Skeletal muscle satellite cell (primary cell): ENCODE measurements around the gene SLC46A3.
"Not testable (repeated sequence)": the region's sequence is repeated elsewhere in the genome, so short reads cannot be mapped to it uniquely, and the experiment has no call there.

ENCODE experiments used
- H3K27me3 ChIP-seq: 2 replicates; pipeline ENCODE4 v1.7.0; 2013; ENCODE audit warnings: low read length; ENCODE audit not compliant: control insufficient read depth, insufficient read depth
- H3K36me3 ChIP-seq: 2 replicates; pipeline ENCODE4 v1.7.0; 2013; ENCODE audit warnings: mild to moderate bottlenecking, control low read depth, low read length; ENCODE audit not compliant: insufficient read depth
- H3K4me1 ChIP-seq: 2 replicates; pipeline ENCODE4 v1.7.0; 2013; ENCODE audit warnings: low read length; ENCODE audit not compliant: control insufficient read depth, insufficient read depth
- H3K4me2 ChIP-seq: 2 replicates; pipeline ENCODE4 v1.7.0; 2013; ENCODE audit warnings: mild to moderate bottlenecking, low read length
- H3K4me3 ChIP-seq: 2 replicates; pipeline ENCODE4 v1.7.0; 2013; ENCODE audit warnings: low read length
- H3K9ac ChIP-seq: 2 replicates; pipeline ENCODE4 v1.7.0; 2013; ENCODE audit warnings: mild to moderate bottlenecking, low read depth, low read length, moderate library complexity
- H3K9me3 ChIP-seq: replicated peaks from 2 replicates; pipeline ENCODE4 v1.7.0; 2013; ENCODE audit warnings: mild to moderate bottlenecking, control low read depth, low read length

SLC46A3 gene

GRCh38 chr13:28704919-28705318, 13.9 kb downstream of the SLC46A3 start:
- Histone ChIP-seq H3K27me3 (no peaks in the 10 kb centered on the region), H3K4me2 (no peak overlapping the region), H3K9me3 (no peaks in the 10 kb centered on the region), H3K36me3 (peaks cover 14% of the 10 kb centered on the region), H3K4me1 (peaks cover 12% of the 10 kb centered on the region), H3K9ac (no peak overlapping the region), H3K4me3 (no peak overlapping the region)

- Histone ChIP-seq H3K4me1 (peaks cover 12% of the 10 kb centered on the region), H3K4me3 (no peak overlapping the region), H3K36me3 (peaks cover 14% of the 10 kb centered on the region), H3K9me3 (no peaks in the 10 kb centered on the region), H3K9ac (no peak overlapping the region), H3K27me3 (no peaks in the 10 kb centered on the region), H3K4me2 (no peak overlapping the region)
Observed at GRCh38 chr13:28704282-28704681, 14.5 kb downstream of the SLC46A3 start.

- no peak overlapping the region for H3K9ac ChIP-seq
- peaks cover 8% of the 10 kb centered on the region for H3K4me1 ChIP-seq
- no peaks in the 10 kb centered on the region for H3K27me3 ChIP-seq
- peaks cover 18% of the 10 kb centered on the region for H3K36me3 ChIP-seq
- no peak overlapping the region for H3K4me3 ChIP-seq
- no peaks in the 10 kb centered on the region for H3K9me3 ChIP-seq
- no peak overlapping the region for H3K4me2 ChIP-seq
Observed at GRCh38 chr13:28699246-28699645, 19.5 kb downstream of the SLC46A3 start.

GRCh38 chr13:28697441-28697840, 21.3 kb downstream of the SLC46A3 start:
- Histone ChIP-seq H3K4me2 (no peak overlapping the region), H3K36me3 (peaks cover 18% of the 10 kb centered on the region), H3K4me1 (peaks cover 13% of the 10 kb centered on the region), H3K4me3 (no peak overlapping the region), H3K27me3 (no peaks in the 10 kb centered on the region), H3K9ac (no peak overlapping the region), H3K9me3 (no peaks in the 10 kb centered on the region)

GRCh38 chr13:28693605-28694491, 24.9 kb downstream of the SLC46A3 start:
- H3K4me2 ChIP-seq = peak overlapping the region; percentile 42
- H3K4me3 ChIP-seq = not testable (repeated sequence)

GRCh38 chr13:28685892-28686291, 32.9 kb downstream of the SLC46A3 start:
- Histone ChIP-seq H3K4me3 (no peak overlapping the region), H3K36me3 (no peaks in the 10 kb centered on the region), H3K27me3 (no peaks in the 10 kb centered on the region), H3K4me2 (no peak overlapping the region), H3K9me3 (no peaks in the 10 kb centered on the region), H3K9ac (no peak overlapping the region), H3K4me1 (no peaks in the 10 kb centered on the region)

More at GRCh38 chr13:28693605-28694491, 24.9 kb downstream of the SLC46A3 start:
- peaks cover 13% of the 10 kb centered on the region for H3K4me1 ChIP-seq
- H3K9ac ChIP-seq, H3K9me3 ChIP-seq, H3K36me3 ChIP-seq, H3K27me3 ChIP-seq: not testable (repeated sequence)

- Histone ChIP-seq H3K4me2 (no peak overlapping the region), H3K4me3 (no peak overlapping the region), H3K36me3 (no peaks in the 10 kb centered on the region)
Observed at GRCh38 chr13:28685114-28685513, 33.7 kb downstream of the SLC46A3 start.

GRCh38 chr13:28684257-28684656, 34.5 kb downstream of the SLC46A3 start:
- no peak overlapping the region for H3K9ac ChIP-seq
- H3K9me3 ChIP-seq = no peaks in the 10 kb centered on the region
- no peaks in the 10 kb centered on the region for H3K27me3 ChIP-seq
- H3K4me1 ChIP-seq = no peaks in the 10 kb centered on the region
- no peak overlapping the region for H3K4me2 ChIP-seq
- H3K4me3 ChIP-seq = no peak overlapping the region
- peaks cover 3% of the 10 kb centered on the region for H3K36me3 ChIP-seq

More at GRCh38 chr13:28685114-28685513, 33.7 kb downstream of the SLC46A3 start:
- no peaks in the 10 kb centered on the region for H3K9me3 ChIP-seq
- H3K9ac ChIP-seq = no peak overlapping the region
- H3K4me1 ChIP-seq = no peaks in the 10 kb centered on the region
- H3K27me3 ChIP-seq = no peaks in the 10 kb centered on the region

GRCh38 chr13:28683169-28683568, 35.6 kb downstream of the SLC46A3 start:
- not testable (repeated sequence) for H3K4me2 ChIP-seq, H3K9ac ChIP-seq, H3K9me3 ChIP-seq, H3K4me1 ChIP-seq, H3K4me3 ChIP-seq, H3K27me3 ChIP-seq
- H3K36me3 ChIP-seq = peaks cover 13% of the 10 kb centered on the region

GRCh38 chr13:28680541-28680940, 38.2 kb downstream of the SLC46A3 start:
- Histone ChIP-seq H3K4me1 (no peaks in the 10 kb centered on the region), H3K4me2 (no peak overlapping the region), H3K27me3 (no peaks in the 10 kb centered on the region), H3K9ac (no peak overlapping the region), H3K4me3 (no peak overlapping the region), H3K9me3 (no peaks in the 10 kb centered on the region), H3K36me3 (peaks cover 36% of the 10 kb centered on the region)

- H3K27me3 ChIP-seq = no peaks in the 10 kb centered on the region
- H3K4me1 ChIP-seq = no peaks in the 10 kb centered on the region
- peaks cover 45% of the 10 kb centered on the region for H3K36me3 ChIP-seq
- H3K9me3 ChIP-seq = no peaks in the 10 kb centered on the region
- no peak overlapping the region for H3K4me2 ChIP-seq
- H3K9ac ChIP-seq = no peak overlapping the region
- no peak overlapping the region for H3K4me3 ChIP-seq
Observed at GRCh38 chr13:28679628-28680027, 39.1 kb downstream of the SLC46A3 start.

- Histone ChIP-seq H3K36me3 (peaks cover 53% of the 10 kb centered on the region), H3K9ac (no peak overlapping the region), H3K27me3 (no peaks in the 10 kb centered on the region), H3K4me3 (no peak overlapping the region), H3K4me1 (no peaks in the 10 kb centered on the region), H3K4me2 (no peak overlapping the region), H3K9me3 (no peaks in the 10 kb centered on the region)
Observed at GRCh38 chr13:28678809-28679208, 40.0 kb downstream of the SLC46A3 start.
